A204.1 (cell line): Measurements from ENCODE around the gene CCDC134.

ENCODE experiments used
- FAIRE-seq: peaks from 2 replicates; lab custom pipeline; 2012; peaks lifted over from hg19 to GRCh38; lab: Jason Lieb, UNC

CCDC134 gene

GRCh38 chr22:41800348-41801146 is at the start of gene CCDC134:
TSS of gene CCDC134 (plus strand) at chr22:41800679. CDS start at chr22:41808891, 8,212 bp downstream.
- peak; percentile 23 for FAIRE-seq

DNA sequence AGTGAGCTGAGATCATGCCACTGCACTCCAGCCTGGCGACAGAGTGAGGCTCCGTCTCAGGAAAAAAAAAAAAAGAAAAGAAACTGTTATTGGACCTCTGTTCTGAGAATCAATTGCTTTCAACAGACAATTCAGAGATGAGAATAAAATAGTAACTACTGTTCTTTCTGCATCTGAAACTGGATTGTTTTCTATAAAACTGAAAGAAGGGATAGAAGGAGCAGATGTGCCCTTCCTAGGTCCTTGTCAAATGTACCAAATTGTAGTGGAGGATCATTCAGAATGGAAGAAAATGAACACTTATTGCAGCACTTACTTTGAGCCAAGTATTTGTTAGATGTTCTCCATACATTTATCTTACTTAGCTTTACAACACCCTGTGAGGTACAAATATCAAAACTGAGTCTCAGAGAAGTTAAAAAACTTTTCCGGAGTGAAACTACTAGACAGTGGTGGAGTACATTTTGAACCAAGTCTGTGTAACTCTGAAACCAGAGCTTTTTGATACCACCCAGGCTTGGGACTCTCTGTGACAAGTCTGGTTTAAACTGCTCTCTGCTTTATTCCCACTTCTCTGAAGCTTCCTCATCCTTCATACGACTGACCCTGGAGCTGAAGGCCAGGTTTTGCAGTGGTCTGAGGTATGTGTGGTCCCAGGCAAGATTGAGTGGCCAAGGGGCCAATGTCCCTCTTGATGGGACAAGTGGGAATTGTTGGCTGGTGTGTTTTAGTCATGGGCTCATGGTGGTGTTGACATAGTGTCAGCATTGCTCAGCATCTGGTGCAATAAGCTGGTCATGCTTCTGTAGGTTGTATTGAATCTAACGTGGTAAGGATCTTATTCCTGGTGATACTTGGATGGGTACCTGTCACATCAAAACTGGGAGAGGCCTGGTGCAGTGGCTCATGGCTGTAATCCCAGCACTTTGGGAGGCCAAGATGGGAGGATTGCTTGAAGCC is 48.2 kb upstream of the CCDC134 start:
- no peak for FAIRE-seq

DNA sequence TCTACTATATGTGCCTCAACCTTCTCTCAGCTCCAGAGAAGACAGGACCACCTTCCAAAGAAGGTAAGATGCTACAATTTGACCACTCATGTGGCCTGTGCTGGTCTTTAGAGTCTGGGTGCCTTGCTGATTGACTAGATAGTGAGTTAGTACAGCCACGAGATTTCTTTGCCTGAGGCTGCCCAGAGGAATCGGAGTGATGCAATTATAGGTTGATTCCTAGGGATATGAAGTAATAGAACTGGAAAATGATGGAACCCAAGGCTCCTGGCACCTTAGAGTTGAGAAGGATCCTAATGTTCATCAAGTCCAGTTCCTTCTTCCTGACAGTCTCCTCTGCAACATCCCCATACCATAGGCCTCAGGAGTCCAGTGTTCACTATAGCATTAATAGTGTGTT is 46.5 kb upstream of the CCDC134 start:
- FAIRE-seq, result no peak

DNA sequence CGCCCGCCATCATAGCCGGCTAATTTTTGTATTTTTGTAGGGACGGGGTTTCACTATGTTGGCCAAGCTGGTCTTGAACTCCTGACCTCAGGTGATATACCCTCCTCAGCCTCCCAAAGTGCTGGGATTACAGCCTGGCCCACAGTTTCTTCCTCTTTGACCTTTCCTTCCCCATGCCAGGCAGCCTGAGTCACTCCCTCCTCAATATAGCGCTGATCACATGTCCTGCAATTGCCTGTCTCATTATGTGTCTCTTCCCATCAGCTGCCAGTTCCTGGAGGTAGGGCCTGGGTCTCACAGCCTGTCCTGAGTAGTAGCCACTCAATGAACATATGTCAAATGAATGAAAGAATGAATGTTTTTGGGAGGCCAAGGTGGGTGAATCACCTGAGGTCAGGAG is 43.0 kb upstream of the CCDC134 start:
- FAIRE-seq, result no peak

DNA sequence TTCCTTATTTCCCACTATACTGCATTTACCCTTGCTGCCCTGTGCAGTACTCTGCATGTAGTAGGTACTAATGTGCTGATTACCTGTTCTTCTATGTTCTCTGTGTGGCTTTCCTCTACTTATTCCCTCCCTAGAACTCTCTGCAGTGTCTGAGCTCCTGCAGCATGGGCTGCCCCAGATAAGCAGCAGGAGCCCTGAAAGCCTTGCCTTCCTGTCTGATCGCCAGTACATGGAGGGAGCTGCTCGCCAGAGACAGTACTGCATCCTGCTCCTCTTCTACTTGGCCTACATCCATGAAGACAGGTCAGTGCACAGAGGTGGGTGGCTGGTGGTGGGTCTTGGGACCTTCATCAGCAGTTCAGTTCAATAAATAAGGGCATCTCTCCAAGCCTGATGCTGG is 42.2 kb upstream of the CCDC134 start:
- FAIRE-seq, result no peak

DNA sequence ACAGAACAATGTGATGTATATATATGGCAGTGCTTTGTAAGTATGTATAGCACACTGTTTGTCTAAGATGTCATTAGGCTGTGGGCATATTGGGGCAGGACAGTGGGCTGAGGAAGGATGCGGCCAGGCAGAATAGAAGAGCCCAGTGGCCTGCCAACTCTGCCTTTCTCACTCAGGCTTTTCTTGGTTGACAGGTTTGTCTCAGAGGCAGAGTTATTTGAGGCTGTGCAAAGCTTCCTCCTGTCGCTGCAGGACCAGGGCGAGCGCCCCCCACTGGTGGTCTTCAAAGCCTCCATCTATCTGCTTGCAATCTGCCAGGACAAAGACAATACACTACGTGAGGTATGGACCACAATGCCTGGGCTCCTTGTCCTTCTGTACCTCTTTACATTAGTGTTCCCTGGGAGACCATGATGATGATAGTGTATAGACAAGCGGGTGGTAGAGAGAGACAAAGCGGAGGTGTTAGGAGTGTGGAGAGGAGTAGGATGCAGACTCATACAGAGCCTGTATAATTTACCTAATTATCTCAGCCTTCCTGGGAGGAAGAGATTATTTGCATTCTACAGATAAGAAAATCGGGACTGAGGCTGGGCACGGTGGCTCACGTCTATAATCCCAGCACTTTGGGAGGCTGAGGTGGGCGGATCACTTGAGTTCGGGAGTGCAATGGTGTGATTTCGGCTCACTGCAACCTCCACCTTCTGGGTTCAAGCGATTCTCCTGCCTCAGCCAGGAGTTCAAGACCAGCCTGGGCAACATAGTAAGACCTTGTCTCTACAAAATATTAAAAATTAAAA is 37.3 kb upstream of the CCDC134 start:
- FAIRE-seq, result no peak

GRCh38 chr22:41766476-41766875 is 34.0 kb upstream of the CCDC134 start:
- no peak for FAIRE-seq

DNA sequence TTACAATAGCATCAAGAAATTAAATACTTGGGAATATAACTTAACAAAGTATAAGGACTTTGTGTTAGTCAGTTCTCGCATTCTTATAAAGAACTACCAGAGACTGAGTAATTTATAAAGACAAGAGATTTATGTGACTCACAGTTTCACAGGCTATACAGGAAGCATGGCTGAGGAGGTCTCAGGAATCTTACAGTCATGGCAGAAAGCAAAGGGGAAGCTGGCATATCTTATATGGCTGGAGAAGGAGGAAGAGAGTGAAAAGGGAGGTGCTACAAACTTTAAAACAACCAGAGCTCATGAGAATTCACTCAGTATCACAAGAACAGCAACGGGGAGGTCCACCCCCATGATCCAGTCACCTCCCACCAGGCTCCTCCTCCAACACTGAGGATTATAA is 32.0 kb upstream of the CCDC134 start:
- no peak for FAIRE-seq

- no peak for FAIRE-seq
Measured at GRCh38 chr22:41770715-41771468, 29.6 kb upstream of the CCDC134 start.

- FAIRE-seq, result no peak
Measured at GRCh38 chr22:41772198-41772597, 28.3 kb upstream of the CCDC134 start.

GRCh38 chr22:41772645-41773044 is 27.8 kb upstream of the CCDC134 start:
- FAIRE-seq, result no peak

- FAIRE-seq, result no peak
Measured at GRCh38 chr22:41775338-41775737, 25.1 kb upstream of the CCDC134 start.

- no peak for FAIRE-seq
Measured at GRCh38 chr22:41775976-41776375, 24.5 kb upstream of the CCDC134 start.

DNA sequence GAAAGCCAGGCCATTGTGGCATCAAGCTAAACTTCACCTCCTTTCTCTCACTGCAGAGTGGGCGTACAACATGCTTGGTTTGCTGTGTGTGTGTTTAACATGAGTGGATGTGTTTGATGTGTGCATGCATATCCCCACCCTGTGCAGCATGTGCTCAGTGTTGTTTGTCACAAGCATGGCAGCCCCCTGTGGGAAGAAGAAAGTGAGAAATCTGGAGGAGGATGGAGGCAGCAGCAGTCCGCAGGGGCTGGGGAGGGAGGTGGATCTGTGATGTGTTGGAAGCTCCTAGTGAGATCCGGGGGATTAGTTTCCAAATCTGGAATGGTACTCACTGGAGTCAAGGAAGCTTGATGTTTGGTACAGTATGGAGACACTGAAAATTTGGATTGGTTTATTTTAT is 24.1 kb upstream of the CCDC134 start:
- no peak for FAIRE-seq

DNA sequence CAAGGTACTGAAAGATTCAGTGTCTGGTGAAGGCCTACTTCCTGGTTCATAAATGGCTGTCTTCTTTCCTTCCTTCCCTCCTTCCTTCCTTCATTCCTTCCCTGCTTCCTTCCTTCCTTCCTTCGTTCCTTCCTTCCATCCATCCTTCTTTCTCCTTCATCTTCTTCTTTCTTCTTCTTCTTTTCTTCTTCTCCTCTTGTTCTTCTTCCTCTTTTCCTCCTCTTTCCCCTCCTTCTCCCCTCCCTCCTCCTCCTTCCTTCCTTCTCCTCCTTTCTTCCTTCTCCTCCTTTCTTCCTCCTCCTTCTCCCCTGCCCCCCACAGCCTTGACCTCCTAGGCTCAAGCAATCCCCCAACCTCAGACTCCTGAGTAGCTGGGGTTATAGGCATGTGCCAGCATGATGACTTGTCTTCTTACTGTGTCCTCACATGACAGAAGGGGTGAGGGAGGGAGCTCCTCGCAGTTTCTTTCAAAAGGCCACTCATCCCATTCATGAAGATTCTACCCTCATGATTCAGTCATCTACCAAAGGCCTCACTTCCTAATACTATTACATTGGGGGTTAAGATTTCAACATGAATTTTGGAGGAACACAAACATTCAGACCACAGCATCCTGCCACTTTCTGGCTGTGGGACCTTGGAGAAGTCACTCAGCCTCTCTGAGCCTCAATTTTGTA is 22.6 kb upstream of the CCDC134 start:
- FAIRE-seq, result no peak

- FAIRE-seq, result no peak
Measured at GRCh38 chr22:41779929-41780505, 20.5 kb upstream of the CCDC134 start.

DNA sequence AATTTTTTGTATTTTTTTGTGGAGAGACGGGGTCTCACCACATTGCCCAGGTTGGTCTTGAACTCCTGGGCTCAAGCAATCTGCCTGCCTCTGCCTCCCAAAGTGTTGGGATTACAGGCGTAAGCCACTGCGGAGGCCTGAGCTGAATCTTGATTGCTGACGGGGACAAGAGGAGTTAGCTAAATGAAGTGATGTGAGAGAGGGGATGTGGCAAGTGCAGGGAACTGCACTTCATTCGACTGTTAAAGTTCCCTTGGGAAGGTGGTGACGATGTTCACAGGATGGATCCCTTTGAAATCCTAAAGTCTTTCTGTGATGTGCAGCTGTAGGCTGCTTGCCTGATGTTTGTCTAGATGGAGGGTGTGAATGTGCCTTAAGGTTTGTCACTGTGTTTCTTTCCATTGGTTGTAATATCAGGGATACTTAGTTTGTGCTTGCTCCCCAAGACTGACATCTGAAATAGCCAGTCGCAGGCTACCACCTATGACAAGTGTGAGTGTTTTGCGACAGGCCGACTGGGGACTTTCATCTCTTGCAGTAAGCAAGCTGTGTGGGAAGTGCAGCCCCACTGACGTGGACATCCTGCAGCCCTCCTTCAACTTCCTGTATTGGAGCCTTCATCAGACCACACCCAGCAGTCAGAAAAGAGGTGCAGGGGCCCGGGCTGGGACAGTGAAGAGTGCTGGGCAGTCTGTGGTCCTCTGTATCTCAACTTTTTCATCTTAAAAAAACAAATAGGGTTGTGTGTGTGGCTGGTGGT is 19.6 kb upstream of the CCDC134 start:
- no peak for FAIRE-seq

- no peak for FAIRE-seq
Measured at GRCh38 chr22:41781507-41781906, 19.0 kb upstream of the CCDC134 start.

DNA sequence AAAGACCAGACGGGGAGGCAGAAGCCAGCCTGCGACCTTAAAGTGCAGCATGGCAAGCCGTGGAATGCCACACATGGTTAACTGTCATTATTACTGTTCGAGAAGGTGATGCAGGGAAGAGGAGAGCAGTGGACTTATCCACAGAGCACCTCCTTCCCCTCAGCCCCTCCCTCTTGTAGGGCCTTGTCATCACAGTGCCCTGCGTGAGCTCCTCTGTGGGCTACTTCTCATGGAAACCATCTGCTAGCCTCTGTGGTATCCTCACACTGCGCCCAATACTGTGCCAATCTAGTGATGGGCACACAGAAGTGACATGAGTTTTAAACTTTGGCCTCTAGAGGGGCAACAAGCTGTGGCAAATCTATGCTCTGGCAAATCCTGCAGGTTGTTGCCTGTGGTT is 18.2 kb upstream of the CCDC134 start:
- FAIRE-seq, result no peak

GRCh38 chr22:41782751-41783150 is 17.7 kb upstream of the CCDC134 start:
- no peak for FAIRE-seq
